SHP77 (cell line): Measurements from ENCODE around the gene PHF20.
"Not testable (repeated sequence)": the region's sequence is repeated elsewhere in the genome, so short reads cannot be mapped to it uniquely, and the experiment has no call there.

Experiments
- DNase-seq, 2 experiments: peaks; one replicate each; lab custom pipeline; 2025; lab: John Stamatoyannopoulos, UW

PHF20 gene

GRCh38 chr20:35920523-35920922 lies 148.7 kb downstream of the PHF20 start:
- DNase-seq: no peak

DNA sequence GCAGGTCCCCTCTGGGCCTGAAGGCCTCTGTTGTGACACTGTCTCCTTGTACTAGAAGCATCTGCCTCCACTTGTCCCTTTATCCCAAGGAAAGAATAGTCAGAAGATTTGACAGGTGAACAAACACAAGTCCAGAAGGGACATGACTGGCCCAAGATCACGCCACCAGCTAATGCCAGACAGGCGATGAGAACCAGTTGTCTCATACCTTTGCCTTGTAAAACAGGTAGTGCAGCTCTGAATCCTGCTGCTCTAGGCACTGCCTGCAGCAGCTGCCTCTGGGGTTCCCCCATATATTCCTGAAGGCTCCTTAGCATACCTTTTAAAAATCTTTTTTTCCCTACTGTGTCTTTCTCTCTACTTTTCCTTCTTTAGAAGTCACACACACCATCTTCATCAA lies 157.5 kb downstream of the PHF20 start:
- no peak for DNase-seq

- DNase-seq: no peak
Measured at GRCh38 chr20:35934050-35934449, 162.2 kb downstream of the PHF20 start.

DNA sequence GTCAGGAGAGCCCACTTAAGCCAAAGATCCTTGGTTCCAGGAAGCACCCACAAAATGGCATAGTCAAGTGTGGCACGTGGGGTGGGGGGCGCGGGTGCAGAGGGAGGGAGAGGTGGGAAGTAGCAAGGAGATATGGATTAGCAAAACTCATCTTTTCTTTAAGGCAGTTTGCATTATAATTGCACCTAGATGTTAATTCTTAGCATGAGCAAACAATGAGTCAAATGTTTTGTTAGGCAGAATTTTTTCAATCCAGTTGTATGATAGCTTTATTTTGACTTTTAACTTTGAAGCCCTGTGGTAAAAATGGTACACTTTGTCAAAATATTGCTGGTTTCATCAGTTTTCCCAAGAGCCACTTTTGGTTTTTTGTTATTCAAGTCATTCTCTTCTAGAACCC lies 167.4 kb downstream of the PHF20 start:
- no peak for DNase-seq

DNA sequence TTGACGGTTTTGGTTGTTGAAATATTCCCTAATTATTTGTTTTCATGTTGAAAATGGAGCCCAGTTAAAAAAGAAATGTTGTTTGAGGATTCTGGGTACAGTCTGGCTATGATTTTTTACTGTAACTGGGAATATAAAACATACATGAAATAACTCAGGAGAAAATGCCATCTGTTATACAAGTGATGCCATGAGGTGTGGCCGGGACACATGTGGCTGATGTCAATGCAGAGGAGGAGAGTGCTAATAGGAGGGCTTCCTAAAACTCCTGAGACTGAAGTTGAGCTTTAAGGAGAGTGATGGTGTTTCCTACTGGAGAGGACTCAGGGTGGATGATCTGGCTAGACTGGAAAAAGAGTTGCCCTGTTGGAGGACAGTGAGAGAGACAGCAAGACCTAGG lies 169.8 kb downstream of the PHF20 start:
- no peak for DNase-seq

DNA sequence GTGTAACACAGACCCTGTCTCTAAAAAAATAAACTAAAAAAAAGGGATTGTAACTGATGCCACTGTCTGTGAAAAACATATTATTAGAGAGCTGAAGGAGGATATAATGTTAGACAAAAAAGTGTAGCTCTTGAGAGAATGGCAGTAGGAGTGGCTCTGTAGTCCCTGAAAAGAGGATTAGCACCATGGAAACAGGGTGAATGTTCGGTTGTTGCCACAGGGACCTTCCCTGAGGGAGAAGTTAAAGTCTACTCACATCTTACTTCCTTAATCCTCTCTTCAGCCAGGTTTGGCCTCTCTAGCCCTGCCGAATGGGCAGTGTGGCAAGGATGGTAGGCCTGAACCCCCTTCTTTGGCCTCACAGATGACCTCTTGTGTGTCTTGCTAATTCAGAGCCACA lies 170.4 kb downstream of the PHF20 start:
- DNase-seq: no peak

DNA sequence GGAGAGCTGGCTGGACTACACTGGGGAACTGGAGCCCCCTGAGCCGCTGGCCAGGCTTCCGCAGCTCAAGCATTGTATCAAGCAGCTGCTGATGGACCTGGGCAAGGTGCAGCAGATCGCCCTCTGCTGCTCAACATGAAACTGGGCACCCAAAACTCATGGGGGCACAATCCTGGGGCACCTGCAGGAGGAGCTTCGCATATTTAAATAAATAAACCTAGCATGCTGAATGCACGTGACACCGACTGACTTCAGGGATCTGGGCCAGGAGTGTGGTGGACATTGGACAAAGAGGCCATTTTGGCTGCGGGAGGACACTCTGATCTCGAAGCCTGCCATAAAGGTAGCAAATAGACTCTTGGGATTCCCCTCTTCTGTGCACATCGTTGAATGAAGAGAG lies 175.7 kb downstream of the PHF20 start:
- DNase-seq: peak; percentile 26 to 36

DNA sequence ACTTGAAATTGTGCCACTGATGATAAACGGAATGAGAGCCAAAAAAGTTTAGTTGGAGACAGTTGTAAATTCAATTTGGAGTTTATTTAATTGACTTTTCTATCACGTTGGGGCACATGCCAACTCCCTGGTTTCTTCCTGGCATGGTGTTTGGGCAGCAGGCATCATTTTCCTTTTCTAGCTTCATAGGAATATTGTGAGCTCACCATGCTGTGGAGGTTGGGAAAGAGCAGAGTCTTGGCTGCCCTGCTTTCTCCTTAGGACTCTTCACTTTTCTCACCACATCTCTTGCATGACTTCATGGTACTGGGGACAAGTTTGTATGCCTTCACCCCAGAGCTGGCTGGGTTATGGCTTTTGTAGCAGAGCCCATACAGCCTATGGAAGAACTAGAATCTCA lies 176.1 kb downstream of the PHF20 start:
- DNase-seq: no peak

GRCh38 chr20:35950093-35950492 lies 178.3 kb downstream of the PHF20 start:
- no peak for DNase-seq

GRCh38 chr20:35952080-35952479 lies 180.3 kb downstream of the PHF20 start:
- not testable (repeated sequence) for DNase-seq

DNA sequence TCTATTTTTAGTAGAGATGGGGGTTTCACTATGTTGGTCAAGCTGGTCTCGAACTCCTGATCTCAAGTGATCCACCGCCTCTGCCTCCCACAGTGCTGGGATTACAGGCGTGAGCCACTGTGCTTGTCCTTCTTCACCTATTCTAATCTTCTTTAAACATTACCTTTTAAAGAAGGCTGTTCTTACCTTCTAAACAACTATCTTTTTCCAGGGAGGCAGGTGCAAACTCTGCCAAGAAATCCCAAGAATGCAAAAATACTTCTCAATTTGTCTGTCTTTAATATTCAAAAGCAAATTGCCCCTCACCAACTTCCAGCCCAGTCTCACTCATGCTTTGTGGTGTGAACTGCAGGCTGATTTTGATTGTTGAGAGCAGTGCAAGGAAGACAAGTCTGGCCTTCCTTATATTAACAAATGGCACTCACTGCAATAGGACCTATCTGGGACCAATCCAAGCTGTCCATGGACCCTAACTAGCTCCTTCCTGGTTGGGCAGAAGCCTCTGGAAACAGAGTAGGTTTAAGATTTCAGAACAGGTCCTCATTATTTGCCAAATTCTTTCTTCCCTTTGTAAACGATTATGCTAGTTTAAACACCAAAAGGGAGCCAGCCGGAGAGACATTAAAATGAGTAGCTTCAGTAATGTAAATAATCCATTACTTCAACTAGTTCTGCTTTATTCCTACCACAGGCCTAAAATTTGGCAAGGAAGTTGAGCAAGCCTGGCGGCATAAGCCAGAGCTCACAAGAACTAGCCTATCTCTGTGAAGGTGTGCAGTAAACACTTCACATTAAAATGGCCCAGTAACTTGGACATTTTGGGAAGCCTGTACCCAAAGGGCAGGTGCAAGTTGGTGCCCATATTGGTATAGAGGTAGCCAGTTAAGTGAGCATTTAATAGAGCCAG lies 180.9 kb downstream of the PHF20 start:
- DNase-seq: no peak

- peak in 1 of 2 experiments; percentile 7 for DNase-seq
Measured at GRCh38 chr20:35953387-35954199, 181.8 kb downstream of the PHF20 start.

DNA sequence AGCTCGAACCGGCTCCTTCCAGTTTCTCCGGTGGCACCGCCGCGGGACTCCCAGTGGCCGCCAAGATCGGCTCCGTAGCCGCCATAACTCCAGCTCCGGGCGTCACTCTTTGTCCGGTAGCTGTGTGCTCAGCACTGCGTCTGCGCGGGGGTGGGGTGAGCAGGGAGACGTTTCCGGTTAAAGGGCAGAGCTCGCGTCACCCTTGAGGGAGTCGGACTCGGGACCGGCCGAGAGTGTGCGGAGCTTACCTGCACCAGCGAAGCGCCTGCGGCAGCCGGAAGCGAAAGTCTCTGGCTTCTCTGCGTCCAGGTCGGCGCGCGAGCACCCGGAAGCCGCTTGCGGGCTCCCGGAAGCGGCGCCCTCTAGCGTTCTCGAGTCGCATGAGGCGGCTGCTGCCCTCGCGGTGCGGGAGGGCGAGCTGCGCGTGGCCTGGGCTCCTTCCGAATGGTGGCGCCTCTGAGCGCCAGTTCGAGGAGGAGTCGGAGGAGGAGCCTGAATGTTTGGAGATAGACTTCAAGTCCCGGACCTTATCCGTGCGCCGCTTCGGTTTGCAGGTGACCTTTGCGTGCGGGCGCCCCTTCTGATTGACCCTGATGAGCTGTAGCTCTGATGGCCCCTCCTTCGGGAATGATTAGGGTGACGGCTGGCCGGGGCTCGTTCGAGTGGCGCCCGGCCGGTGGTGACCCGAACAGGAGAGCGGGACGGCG lies 182.5 kb downstream of the PHF20 start, which contains the start of gene SCAND1:
Gene SCAND1, minus strand, starts transcription at position 303 of the 707 bp plus-strand sequence. Its CDS starts 218 bp downstream, at position 85.
- DNase-seq: peak; percentile 93 to 97

GRCh38 chr20:35954907-35955251 lies 183.1 kb downstream of the PHF20 start:
- DNase-seq: peak; percentile 33 to 45

DNA sequence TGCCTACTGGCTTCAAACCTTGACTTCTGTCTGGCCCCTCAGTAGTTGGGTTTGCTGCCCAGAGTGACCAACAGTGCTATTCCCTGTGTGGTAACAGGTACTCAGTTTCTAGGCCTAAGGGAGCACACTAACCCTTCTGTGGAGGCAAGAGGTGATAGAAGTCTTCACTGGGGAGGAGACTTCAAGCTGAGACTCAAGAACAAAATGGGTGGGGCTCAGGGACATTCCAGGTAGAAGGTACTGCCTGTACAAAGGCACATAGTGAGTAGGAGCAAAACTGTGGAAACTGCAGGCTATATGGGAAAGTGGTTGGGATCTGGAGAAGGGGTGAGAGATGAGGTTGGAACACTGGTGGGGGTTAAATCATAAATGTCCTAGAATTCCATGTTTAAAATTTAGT lies 184.8 kb downstream of the PHF20 start:
- no peak for DNase-seq

DNA sequence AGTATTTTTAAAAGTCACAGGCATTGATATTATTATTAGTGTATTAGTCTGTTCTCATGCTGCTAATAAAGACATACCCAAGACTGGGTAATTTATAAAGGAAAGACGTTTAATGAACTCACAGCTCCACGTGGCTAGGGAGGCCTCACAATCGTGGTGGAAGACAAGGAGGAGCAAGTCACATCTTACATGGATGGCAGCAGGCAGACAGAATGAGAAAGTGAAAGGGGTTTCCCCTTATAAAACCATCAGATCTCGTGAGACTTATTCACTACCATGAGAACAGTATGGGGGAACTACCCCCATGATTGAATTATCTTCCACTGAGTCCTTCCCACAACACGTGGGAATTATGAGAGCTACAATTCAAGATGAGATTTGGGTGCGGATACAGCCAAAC lies 187.5 kb downstream of the PHF20 start:
- DNase-seq: not testable (repeated sequence)

- no peak for DNase-seq
Measured at GRCh38 chr20:35963878-35964277, 192.1 kb downstream of the PHF20 start.

DNA sequence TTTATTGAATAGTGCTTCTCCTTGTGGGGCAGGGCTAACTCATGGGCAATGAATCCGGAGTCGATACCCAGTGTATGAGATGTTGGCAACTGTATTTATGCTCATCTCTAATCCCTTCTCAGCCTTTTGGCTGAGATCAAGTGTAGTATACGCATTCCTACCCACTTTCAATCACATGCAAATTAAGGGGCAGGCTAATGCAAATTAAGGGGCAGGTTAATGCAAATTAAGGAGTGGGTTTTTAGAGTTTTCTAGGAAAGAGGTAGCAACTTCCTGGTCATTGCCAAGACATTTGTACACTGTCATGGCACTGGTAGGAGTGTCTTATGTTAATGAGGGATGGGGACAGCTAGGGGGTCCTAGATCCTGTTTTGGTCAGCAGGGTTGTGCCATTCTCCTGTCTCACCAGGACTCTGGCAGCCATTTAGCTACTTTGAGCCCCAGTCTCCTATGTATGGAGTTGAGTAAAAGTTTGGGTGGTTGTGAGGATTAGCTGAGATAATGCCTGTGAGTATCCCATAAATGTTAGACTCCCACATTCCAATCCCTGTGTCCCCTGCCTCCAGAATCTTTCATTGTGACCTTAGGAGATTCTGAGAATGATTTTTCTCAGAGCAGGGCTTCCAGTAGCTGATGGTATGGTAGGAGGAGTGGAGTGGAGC lies 196.3 kb downstream of the PHF20 start, which contains the start of gene CNBD2:
Gene CNBD2, plus strand, starts transcription at position 612 of the 662 bp plus-strand sequence. CDS start 173 bp downstream, outside the sequence.
- DNase-seq: no peak

GRCh38 chr20:35968930-35969329 lies 197.1 kb downstream of the PHF20 start:
- no peak for DNase-seq

DNA sequence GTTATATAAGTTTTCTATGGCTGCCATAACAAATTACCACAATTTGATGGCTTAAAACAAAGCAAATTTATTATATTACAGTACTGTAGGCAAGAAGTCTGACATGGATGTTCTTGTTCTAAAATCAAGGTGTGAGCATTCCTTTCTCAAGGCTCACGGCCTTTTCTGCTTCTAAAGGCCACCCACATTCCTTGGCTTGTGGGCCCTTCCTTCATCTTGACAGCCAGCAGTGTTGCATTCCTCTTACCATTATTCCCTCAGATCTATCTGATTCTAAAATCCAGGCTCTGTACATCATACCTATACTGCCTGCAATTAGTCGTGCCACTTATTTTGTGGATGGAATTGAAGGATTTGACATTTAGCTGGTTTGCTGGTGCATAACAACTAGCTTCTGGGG lies 200.2 kb downstream of the PHF20 start:
- DNase-seq: no peak

- no peak for DNase-seq
Measured at GRCh38 chr20:35972462-35972861, 200.6 kb downstream of the PHF20 start.

DNA sequence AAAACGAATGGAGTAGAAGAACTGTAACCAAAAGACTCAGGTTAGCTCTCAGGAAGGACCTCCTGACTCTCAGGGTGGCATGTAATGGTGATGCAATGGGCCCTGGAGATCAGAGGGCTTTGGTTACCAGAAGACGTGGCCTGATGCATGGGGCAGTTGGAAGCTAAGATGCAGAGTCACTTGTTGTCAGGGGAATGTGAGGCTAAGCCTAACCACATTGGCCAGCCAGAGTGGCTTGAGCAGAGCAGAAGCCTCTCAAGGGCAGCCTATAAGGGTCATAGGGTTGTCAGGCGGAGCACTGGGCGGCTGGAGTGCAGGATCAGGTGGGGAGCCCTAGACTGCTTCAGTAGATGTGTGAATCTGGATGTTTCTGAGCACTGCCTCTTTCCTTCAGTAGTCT lies 202.4 kb downstream of the PHF20 start:
- no peak for DNase-seq
